HG03460 (cell line): ENCODE results near the gene MPRIP.

ENCODE experiments used
- ATAC-seq: cut with Tn5 transposase; IDR thresholded peaks from one replicate; pipeline ENCODE4 v1.9.1; 2021; ENCODE audit not compliant: unreplicated experiment

Gene MPRIP

GRCh38 chr17:17050346-17051345, 8.4 kb downstream of the MPRIP start:
- ATAC-seq = no peak

- no peak for ATAC-seq
Observed at GRCh38 chr17:17051380-17051779, 9.1 kb downstream of the MPRIP start.

GRCh38 chr17:17051791-17052461, 9.7 kb downstream of the MPRIP start:
- ATAC-seq = no peak

GRCh38 chr17:17052462-17053221, 10.4 kb downstream of the MPRIP start:
- ATAC-seq = no peak

GRCh38 chr17:17053446-17054379, 11.5 kb downstream of the MPRIP start:
- no peak for ATAC-seq

- ATAC-seq = no peak
Observed at GRCh38 chr17:17054636-17055035, 12.4 kb downstream of the MPRIP start.

- no peak for ATAC-seq
Observed at GRCh38 chr17:17055286-17056155, 13.3 kb downstream of the MPRIP start.

GRCh38 chr17:17056156-17056539, 13.9 kb downstream of the MPRIP start:
- ATAC-seq = no peak

- no peak for ATAC-seq
Observed at GRCh38 chr17:17057057-17057551, 14.8 kb downstream of the MPRIP start.

GRCh38 chr17:17058304-17058703, 16.0 kb downstream of the MPRIP start:
- ATAC-seq = no peak

- no peak for ATAC-seq
Observed at GRCh38 chr17:17059301-17059890, 17.1 kb downstream of the MPRIP start.

GRCh38 chr17:17060001-17060922, 18.0 kb downstream of the MPRIP start:
- no peak for ATAC-seq

- ATAC-seq = no peak
Observed at GRCh38 chr17:17060930-17061329, 18.7 kb downstream of the MPRIP start.

- ATAC-seq = no peak
Observed at GRCh38 chr17:17061516-17061915, 19.3 kb downstream of the MPRIP start.

- no peak for ATAC-seq
Observed at GRCh38 chr17:17062356-17062755, 20.1 kb downstream of the MPRIP start.

GRCh38 chr17:17062866-17063265, 20.6 kb downstream of the MPRIP start:
- ATAC-seq = no peak

GRCh38 chr17:17063546-17064122, 21.4 kb downstream of the MPRIP start:
- no peak for ATAC-seq
